GF-D8 (cell line): ENCODE data around the gene CYP4F11.
"Not testable (repeated sequence)": the region's sequence is repeated elsewhere in the genome, so short reads cannot be mapped to it uniquely, and the experiment has no call there.

Source experiments
- DNase-seq: peaks from one replicate; lab custom pipeline; 2025; lab: John Stamatoyannopoulos, UW

CYP4F11 gene

GRCh38 chr19:15922021-15922420, 12.3 kb downstream of the CYP4F11 start:
- no peak for DNase-seq

- no peak for DNase-seq
These were observed 15.1 kb downstream of the CYP4F11 start for GRCh38 chr19:15919243-15919642.

GRCh38 chr19:15915109-15915508, 19.2 kb downstream of the CYP4F11 start:
- DNase-seq, result no peak

- no peak for DNase-seq
These were observed 20.5 kb downstream of the CYP4F11 start for GRCh38 chr19:15913830-15914229.

GRCh38 chr19:15913384-15913783, 20.9 kb downstream of the CYP4F11 start:
- no peak for DNase-seq

- no peak for DNase-seq
These were observed 22.6 kb downstream of the CYP4F11 start for GRCh38 chr19:15911599-15912235.

- no peak for DNase-seq
These were observed 29.3 kb downstream of the CYP4F11 start for GRCh38 chr19:15905026-15905425.

- DNase-seq, result not testable (repeated sequence)
These were observed 31.4 kb downstream of the CYP4F11 start for GRCh38 chr19:15902898-15903297.

GRCh38 chr19:15902254-15902653, 32.1 kb downstream of the CYP4F11 start:
- no peak for DNase-seq

- no peak for DNase-seq
These were observed 33.8 kb downstream of the CYP4F11 start for GRCh38 chr19:15900504-15900903.

GRCh38 chr19:15900032-15900431, 34.3 kb downstream of the CYP4F11 start:
- DNase-seq, result not testable (repeated sequence)

- DNase-seq, result not testable (repeated sequence)
These were observed 34.8 kb downstream of the CYP4F11 start for GRCh38 chr19:15899561-15899960.

GRCh38 chr19:15897738-15898276, 36.5 kb downstream of the CYP4F11 start, which contains the start of gene CYP4F2:
Gene CYP4F2 (minus strand): TSS chr19:15898074. CDS start chr19:15897611, 463 bp downstream.
- DNase-seq, result no peak

- DNase-seq, result no peak
These were observed 37.1 kb downstream of the CYP4F11 start for GRCh38 chr19:15897026-15897737.

GRCh38 chr19:15895876-15896430, 38.4 kb downstream of the CYP4F11 start:
- DNase-seq, result no peak

- DNase-seq, result no peak
These were observed 40.0 kb downstream of the CYP4F11 start for GRCh38 chr19:15894359-15894758.

- no peak for DNase-seq
These were observed 40.9 kb downstream of the CYP4F11 start for GRCh38 chr19:15893477-15893876.

GRCh38 chr19:15892012-15892411, 42.3 kb downstream of the CYP4F11 start:
- DNase-seq, result no peak

- no peak for DNase-seq
These were observed 42.9 kb downstream of the CYP4F11 start for GRCh38 chr19:15891434-15891833.

GRCh38 chr19:15889339-15889738, 45.0 kb downstream of the CYP4F11 start:
- DNase-seq, result not testable (repeated sequence)

GRCh38 chr19:15885919-15886318, 48.4 kb downstream of the CYP4F11 start:
- no peak for DNase-seq

- DNase-seq, result no peak
These were observed 49.2 kb downstream of the CYP4F11 start for GRCh38 chr19:15885167-15885566.

GRCh38 chr19:15883329-15883728, 51.0 kb downstream of the CYP4F11 start:
- DNase-seq, result not testable (repeated sequence)
